Activated CD8-positive, alpha-beta memory T cell treated with anti-CD3 and anti-CD28 coated beads for 1 hour (primary cell): Measurements from ENCODE around the gene COX7C.
"Not testable (repeated sequence)": the region's sequence is repeated elsewhere in the genome, so short reads cannot be mapped to it uniquely, and the experiment has no call there.

Experiments
- DNase-seq, 2 donors: peaks; one replicate each; pipeline ENCODE4 v3.0.0-alpha.2; 2020; ENCODE audit warnings: low read depth in 1 of 2; ENCODE audit errors: extremely low read depth in 1 of 2

The COX7C gene

GRCh38 chr5:86660771-86661170, 43.0 kb downstream of the COX7C start:
- not testable (repeated sequence) for DNase-seq

DNA sequence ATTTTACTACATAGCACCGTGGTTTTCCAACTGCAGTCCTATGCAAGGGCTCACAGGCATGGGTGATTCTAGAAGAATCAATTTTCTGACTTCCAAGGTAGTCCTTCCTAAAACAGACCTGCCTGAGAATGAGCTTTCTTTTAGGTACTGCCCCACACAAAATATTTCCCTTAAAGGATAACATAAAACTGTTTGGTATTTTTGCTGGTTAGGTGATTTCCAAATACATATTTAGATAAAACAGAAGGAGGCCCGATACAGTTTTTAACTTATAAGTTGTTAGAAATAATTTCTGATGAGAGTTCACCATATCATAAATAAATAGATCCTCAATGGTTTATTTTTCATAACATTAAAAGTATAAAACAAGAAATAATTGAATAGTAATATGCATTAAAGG, 46.4 kb downstream of the COX7C start:
- no peak for DNase-seq

GRCh38 chr5:86665984-86666760, 48.4 kb downstream of the COX7C start:
- DNase-seq, result peak in 1 of 2 donors; percentile 3

GRCh38 chr5:86666981-86667380, 49.2 kb downstream of the COX7C start:
- no peak for DNase-seq
